CD4-positive, alpha-beta T cell (primary cell): ENCODE results near the gene ZNF574. TPM values are rescaled to one million over a fixed set of nuclear protein-coding genes. Genes with fewer than 3 reads are reported as not detected.

Experiments
- ATAC-seq: fragments of 200-7000 bp; cut with Tn5 transposase; one replicate; pipeline ENCODE4 v1.10.0; 2022; ENCODE audit warnings: mild to moderate bottlenecking; ENCODE audit not compliant: poor library complexity
- CTCF ChIA-PET: fragments of 350-600 bp; sonication (Branson Sonifier 250); formaldehyde crosslinking; loops from one replicate; lab custom pipeline; 2021; ENCODE audit warnings: antibody characterized with exemption, inconsistent platforms; lab: Charles Lee
- POLR2A ChIA-PET: fragments of 350-600 bp; sonication (Branson Sonifier 250); formaldehyde crosslinking; loops from one replicate; lab custom pipeline; 2021; ENCODE audit warnings: antibody characterized with exemption, inconsistent platforms; lab: Charles Lee
- DNase-seq, 14 experiments: peaks; one replicate each; pipeline ENCODE4 v3.0.0-alpha.2; 2013 to 2020; ENCODE audit warnings: mixed read lengths in 2 of 14
- H3K27ac ChIP-seq, 2 donors: one replicate each; pipeline versions ENCODE4 v1.5.1 to v1.7.0; 2013; ENCODE audit warnings: low read length in 2 of 2, low read depth in 1 of 2, mild to moderate bottlenecking in 1 of 2
- H3K27me3 ChIP-seq, 2 experiments: 1 replicate in 1 of 2; 2 replicates in 1 of 2; pipeline versions ENCODE4 v1.6.1 to v1.7.0; 2013; ENCODE audit warnings: low read length in 2 of 2, control low read depth in 1 of 2, mild to moderate bottlenecking in 1 of 2, moderate library complexity in 1 of 2; ENCODE audit not compliant: insufficient read depth in 2 of 2, control insufficient read depth in 1 of 2
- H3K36me3 ChIP-seq: one replicate; pipeline ENCODE4 v1.6.1; 2013; ENCODE audit warnings: low read length, control low read depth; ENCODE audit not compliant: insufficient read depth
- H3K4me1 ChIP-seq: one replicate; pipeline ENCODE4 v1.6.1; 2013; ENCODE audit warnings: low read length, control low read depth; ENCODE audit not compliant: insufficient read depth
- H3K4me3 ChIP-seq: one replicate; pipeline ENCODE4 v1.5.1; 2013; ENCODE audit warnings: mild to moderate bottlenecking, low read length, moderate library complexity
- H3K9me3 ChIP-seq, 2 experiments: 1 replicate in 1 of 2; 2 replicates in 1 of 2; pipeline versions ENCODE4 v1.6.1 to v1.7.0; 2013; ENCODE audit warnings: low read length in 2 of 2, mild to moderate bottlenecking in 2 of 2, control low read depth in 1 of 2, moderate library complexity in 1 of 2; ENCODE audit not compliant: control insufficient read depth in 1 of 2, insufficient read depth in 1 of 2
- H3K27ac Mint-ChIP-seq: one replicate; pipeline ENCODE4 v1.8.0; 2020; ENCODE audit warnings: mixed read lengths
- H3K27me3 Mint-ChIP-seq: one replicate; pipeline ENCODE4 v1.8.0; 2021; ENCODE audit warnings: mixed read lengths
- H3K36me3 Mint-ChIP-seq: one replicate; pipeline ENCODE4 v1.8.0; 2021; ENCODE audit warnings: low read depth, mixed read lengths
- H3K4me1 Mint-ChIP-seq: one replicate; pipeline ENCODE4 v1.8.0; 2021; ENCODE audit warnings: low read depth, mixed read lengths
- H3K4me3 Mint-ChIP-seq: one replicate; pipeline ENCODE4 v1.8.0; 2020; ENCODE audit warnings: mild to moderate bottlenecking, mixed read lengths
- H3K9me3 Mint-ChIP-seq: one replicate; pipeline ENCODE4 v1.8.0; 2020; ENCODE audit warnings: mixed read lengths
- intact Hi-C, 2 experiments: fragments of 100-400 bp; cut with DNase I in 1 of 2; cut with micrococcal nuclease in 1 of 2; formaldehyde crosslinking; loops; one replicate each; pipeline versions ENCODE4 v1.15.1 to v1.9.0; 2023 to 2025; cut with DNase I, micrococcal nuclease
- total RNA-seq, 174 experiments: library from RNA in 2 of 174; stranded (reverse) in 2 of 174; gene quantifications; one replicate each; pipeline ENCODE4 v1.2.3 and lab custom pipeline; 2021 to 2026
- TF ChIP-seq, protein P1 (sequence below): fragments of 200-600 bp; IDR thresholded peaks from one replicate; pipeline ENCODE4 v1.8.0; 2022; ENCODE audit warnings: antibody characterized with exemption, mild to moderate bottlenecking

Gene ZNF574
- total RNA-seq, 2 experiments from 2014 or later = 21.5 to 24.0 TPM

DNA sequence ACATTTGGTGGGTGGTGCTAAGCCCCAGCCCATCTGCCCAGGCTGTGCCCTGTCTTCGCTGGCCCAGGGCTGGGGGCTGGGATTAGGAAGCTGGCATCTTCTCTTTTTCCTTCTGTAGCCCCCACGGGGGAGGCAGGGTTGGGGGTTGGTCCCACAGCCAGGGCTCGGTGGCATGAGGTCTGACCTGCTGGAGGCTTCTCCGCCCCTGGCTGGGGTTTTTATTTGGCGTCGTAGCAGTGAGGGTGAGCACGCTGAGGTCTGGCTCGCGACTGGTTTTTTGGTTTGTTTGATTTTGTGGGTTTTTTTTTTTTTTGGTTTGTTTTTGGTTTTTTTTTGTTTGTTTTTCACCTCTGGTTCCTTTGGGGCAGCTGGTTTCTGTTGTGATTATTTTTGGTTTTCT, 14.7 kb downstream of the ZNF574 start:
- H3K4me1 ChIP-seq = peaks cover 25% of the 10 kb centered on the region
- peaks cover 35% of the 10 kb centered on the region for H3K36me3 Mint-ChIP-seq
- intact Hi-C loops = no loop called here
- ATAC-seq = peak; percentile 26
- H3K9me3 ChIP-seq = no peaks in the 10 kb centered on the region
- peaks cover 34% of the 10 kb centered on the region for H3K36me3 ChIP-seq
- no peak overlapping the region for H3K4me3 Mint-ChIP-seq
- CTCF ChIA-PET = no interaction called here
- POLR2A ChIA-PET = interaction anchor here (0.6 kb wide), 1 partner anchor 14 kb away, joined by 3 read pairs; no protein-coding TSS in a partner anchor
- H3K27me3 ChIP-seq = no peaks in the 10 kb centered on the region
- no peaks in the 10 kb centered on the region for H3K9me3 Mint-ChIP-seq
- H3K4me1 Mint-ChIP-seq = peaks cover 18% of the 10 kb centered on the region
- no peak overlapping the region for H3K27ac ChIP-seq
- TF ChIP-seq, protein P1, sequence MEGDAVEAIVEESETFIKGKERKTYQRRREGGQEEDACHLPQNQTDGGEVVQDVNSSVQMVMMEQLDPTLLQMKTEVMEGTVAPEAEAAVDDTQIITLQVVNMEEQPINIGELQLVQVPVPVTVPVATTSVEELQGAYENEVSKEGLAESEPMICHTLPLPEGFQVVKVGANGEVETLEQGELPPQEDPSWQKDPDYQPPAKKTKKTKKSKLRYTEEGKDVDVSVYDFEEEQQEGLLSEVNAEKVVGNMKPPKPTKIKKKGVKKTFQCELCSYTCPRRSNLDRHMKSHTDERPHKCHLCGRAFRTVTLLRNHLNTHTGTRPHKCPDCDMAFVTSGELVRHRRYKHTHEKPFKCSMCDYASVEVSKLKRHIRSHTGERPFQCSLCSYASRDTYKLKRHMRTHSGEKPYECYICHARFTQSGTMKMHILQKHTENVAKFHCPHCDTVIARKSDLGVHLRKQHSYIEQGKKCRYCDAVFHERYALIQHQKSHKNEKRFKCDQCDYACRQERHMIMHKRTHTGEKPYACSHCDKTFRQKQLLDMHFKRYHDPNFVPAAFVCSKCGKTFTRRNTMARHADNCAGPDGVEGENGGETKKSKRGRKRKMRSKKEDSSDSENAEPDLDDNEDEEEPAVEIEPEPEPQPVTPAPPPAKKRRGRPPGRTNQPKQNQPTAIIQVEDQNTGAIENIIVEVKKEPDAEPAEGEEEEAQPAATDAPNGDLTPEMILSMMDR = no peak
- H3K27me3 Mint-ChIP-seq = no peaks in the 10 kb centered on the region
- H3K4me3 ChIP-seq = no peak overlapping the region
- peak in 1 of 14 experiments; percentile 52 for DNase-seq
- peak overlapping the region; percentile 36 for H3K27ac Mint-ChIP-seq

- no peaks in the 10 kb centered on the region for H3K27me3 ChIP-seq
- POLR2A ChIA-PET = no interaction called here
- peaks cover 39% of the 10 kb centered on the region for H3K36me3 ChIP-seq
- TF ChIP-seq, protein P1 = no peak
- H3K9me3 ChIP-seq = no peaks in the 10 kb centered on the region
- ATAC-seq (no peak), DNase-seq (no peak)
- H3K27ac Mint-ChIP-seq = no peak overlapping the region
- CTCF ChIA-PET = no interaction called here
- H3K4me3 ChIP-seq = no peak overlapping the region
- H3K27ac ChIP-seq = no peak overlapping the region
- H3K4me3 Mint-ChIP-seq = no peak overlapping the region
- intact Hi-C loops = no loop called here
- peaks cover 25% of the 10 kb centered on the region for H3K4me1 ChIP-seq
- H3K9me3 Mint-ChIP-seq = no peaks in the 10 kb centered on the region
- peaks cover 18% of the 10 kb centered on the region for H3K4me1 Mint-ChIP-seq
- H3K27me3 Mint-ChIP-seq = no peaks in the 10 kb centered on the region
- peaks cover 37% of the 10 kb centered on the region for H3K36me3 Mint-ChIP-seq
Observed at GRCh38 chr19:42091300-42091699, 15.3 kb downstream of the ZNF574 start.

DNA sequence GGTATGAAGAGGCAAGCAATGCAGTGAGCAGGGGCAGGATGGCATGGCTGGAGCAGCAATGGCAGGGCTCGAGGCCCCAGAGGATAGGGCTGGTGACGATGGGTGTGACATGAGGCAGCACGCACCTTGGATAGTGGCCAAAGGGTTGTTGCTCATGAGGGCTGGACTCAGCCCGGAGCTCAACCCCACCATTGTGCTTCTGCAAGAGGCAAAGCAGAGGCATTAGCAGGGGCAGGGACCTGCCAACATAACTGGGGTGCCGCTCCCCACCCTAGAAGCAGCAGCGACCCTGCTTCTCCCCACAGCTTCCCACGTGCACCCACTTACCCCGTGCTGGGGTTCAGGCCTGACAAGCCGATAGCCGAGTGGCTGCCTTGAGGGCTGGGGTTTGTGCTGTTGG, 15.8 kb downstream of the ZNF574 start:
- ATAC-seq (no peak), DNase-seq (no peak)
- no peak overlapping the region for H3K4me3 Mint-ChIP-seq
- H3K4me1 ChIP-seq = peaks cover 25% of the 10 kb centered on the region
- no peak overlapping the region for H3K4me3 ChIP-seq
- TF ChIP-seq, protein P1 = no peak
- no peaks in the 10 kb centered on the region for H3K27me3 ChIP-seq
- no peaks in the 10 kb centered on the region for H3K9me3 Mint-ChIP-seq
- intact Hi-C loops = no loop called here
- ChIA-PET POLR2A (no interaction called here), CTCF (interaction anchor here (0.9 kb wide), 1 partner anchor 16 kb away, joined by 3 read pairs; the partner anchor contains the start of gene ZNF574)
- H3K36me3 ChIP-seq = peaks cover 43% of the 10 kb centered on the region
- no peaks in the 10 kb centered on the region for H3K9me3 ChIP-seq
- H3K4me1 Mint-ChIP-seq = peaks cover 18% of the 10 kb centered on the region
- no peaks in the 10 kb centered on the region for H3K27me3 Mint-ChIP-seq
- H3K27ac Mint-ChIP-seq = no peak overlapping the region
- peaks cover 41% of the 10 kb centered on the region for H3K36me3 Mint-ChIP-seq
- no peak overlapping the region for H3K27ac ChIP-seq
